AG04450 (cell line): ENCODE results near the gene ALKBH7. TPM values are rescaled to one million over a fixed set of nuclear protein-coding genes. Genes with fewer than 3 reads are reported as not detected.

Source experiments
- CTCF ChIA-PET: fragments of 300-600, 350-600 bp; formaldehyde crosslinking; extraction: SDS; loops from one replicate; lab custom pipeline; 2022; ENCODE audit warnings: antibody characterized with exemption, inconsistent platforms; lab: Charles Lee
- POLR2A ChIA-PET: fragments of 350-600 bp; formaldehyde crosslinking; extraction: SDS; loops from one replicate; lab custom pipeline; 2021; ENCODE audit warnings: antibody characterized with exemption, inconsistent platforms; lab: Yijun Ruan, JAX
- DNase-seq: peaks from one replicate; pipeline ENCODE4 v3.0.0-alpha.2; 2011; ENCODE audit warnings: low read depth, low spot score
- H3K27ac ChIP-seq: one replicate; pipeline ENCODE4 v1.5.1; 2012; ENCODE audit warnings: low read depth, low read length, control low read depth
- H3K27me3 ChIP-seq: one replicate; pipeline ENCODE4 v1.6.0; 2012; ENCODE audit warnings: low read length; ENCODE audit not compliant: control insufficient read depth, insufficient read depth
- H3K4me3 ChIP-seq: 2 replicates; pipeline ENCODE4 v1.5.1; 2011; ENCODE audit warnings: mild to moderate bottlenecking, low read depth, low read length, control low read depth
- H3K9me3 ChIP-seq: 2 replicates; pipeline ENCODE4 v1.5.1; 2012; ENCODE audit warnings: low read length; ENCODE audit not compliant: control insufficient read depth, insufficient read depth
- polyA plus RNA-seq: library from polyadenylated mRNA; depleted of rRNA; stranded (reverse); fragments of >200 nt; gene quantifications from 2 replicates; pipeline ENCODE4 v1.2.3, GENCODE V29; 2011; rRNA removed
- small RNA-seq: library from RNA; depleted of rRNA; stranded (forward); fragments of <200 nt; gene quantifications from one replicate; pipeline ENCODE3, GENCODE V24; 2012; ENCODE audit warnings: low read depth; ENCODE audit not compliant: insufficient read length
- TF ChIP-seq, protein P1 (sequence below): IDR thresholded peaks from 2 replicates; pipeline ENCODE4 v1.5.1; 2011; ENCODE audit warnings: low read depth, low read length, control low read depth, inconsistent platforms

The ALKBH7 gene
- polyA plus RNA-seq, 1 experiment, result 11.6 TPM

DNA sequence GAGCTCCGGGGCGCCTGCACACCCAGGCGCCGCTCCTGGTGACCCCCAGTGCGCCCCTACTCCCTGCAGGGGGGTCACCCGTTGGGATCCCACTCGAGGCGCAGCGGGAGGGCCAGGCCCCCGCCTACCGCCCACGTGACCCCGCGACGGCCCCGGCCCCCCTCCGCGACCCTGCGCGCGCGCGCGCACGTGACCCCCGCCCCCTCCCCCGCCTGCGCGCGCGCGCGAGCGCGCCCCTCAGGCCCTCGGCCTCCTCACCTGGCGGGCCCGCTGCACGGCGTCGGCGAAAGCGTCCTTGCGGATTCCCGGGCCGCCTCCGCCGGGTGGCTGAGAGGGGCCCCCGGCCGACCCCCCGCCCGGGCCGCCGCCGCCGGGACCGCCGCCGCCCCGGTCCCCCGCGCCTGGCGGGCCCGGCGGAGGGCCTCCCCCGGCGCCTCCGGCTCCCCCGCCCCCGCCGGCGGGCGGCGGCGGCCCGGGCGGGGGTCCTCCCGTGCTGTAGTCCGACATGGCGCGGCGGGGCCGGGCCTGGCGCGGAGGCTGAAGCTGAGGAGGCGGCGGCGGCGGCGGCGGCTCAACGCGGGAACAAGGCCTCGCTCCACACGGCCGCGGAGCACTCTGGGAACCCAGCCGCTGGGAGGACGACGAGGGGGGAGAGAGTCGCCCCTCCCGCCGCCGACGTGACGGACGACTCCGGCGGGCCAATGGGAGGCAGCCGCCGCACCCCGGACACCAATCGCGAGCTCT is 51.8 kb downstream of the ALKBH7 start, which contains the start of gene KHSRP:
KHSRP (minus strand) TSS at position 617 of the 744 bp plus-strand sequence; CDS start at position 507, 110 bp downstream.
- H3K27me3 ChIP-seq, result no peaks in the 10 kb centered on the region
- POLR2A ChIA-PET, result interaction anchor here (0.6 to 1.7 kb wide), 7 partner anchors 12 to 787 kb away, joined by 3 to 15 read pairs (median 5); partner anchors contain the start of genes ALKBH7 and GTF2F1
- H3K27ac ChIP-seq, result peak within 1 kb of the TSS; percentile 90
- TF ChIP-seq, protein P1, sequence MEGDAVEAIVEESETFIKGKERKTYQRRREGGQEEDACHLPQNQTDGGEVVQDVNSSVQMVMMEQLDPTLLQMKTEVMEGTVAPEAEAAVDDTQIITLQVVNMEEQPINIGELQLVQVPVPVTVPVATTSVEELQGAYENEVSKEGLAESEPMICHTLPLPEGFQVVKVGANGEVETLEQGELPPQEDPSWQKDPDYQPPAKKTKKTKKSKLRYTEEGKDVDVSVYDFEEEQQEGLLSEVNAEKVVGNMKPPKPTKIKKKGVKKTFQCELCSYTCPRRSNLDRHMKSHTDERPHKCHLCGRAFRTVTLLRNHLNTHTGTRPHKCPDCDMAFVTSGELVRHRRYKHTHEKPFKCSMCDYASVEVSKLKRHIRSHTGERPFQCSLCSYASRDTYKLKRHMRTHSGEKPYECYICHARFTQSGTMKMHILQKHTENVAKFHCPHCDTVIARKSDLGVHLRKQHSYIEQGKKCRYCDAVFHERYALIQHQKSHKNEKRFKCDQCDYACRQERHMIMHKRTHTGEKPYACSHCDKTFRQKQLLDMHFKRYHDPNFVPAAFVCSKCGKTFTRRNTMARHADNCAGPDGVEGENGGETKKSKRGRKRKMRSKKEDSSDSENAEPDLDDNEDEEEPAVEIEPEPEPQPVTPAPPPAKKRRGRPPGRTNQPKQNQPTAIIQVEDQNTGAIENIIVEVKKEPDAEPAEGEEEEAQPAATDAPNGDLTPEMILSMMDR, result no peak
- H3K9me3 ChIP-seq, result peaks cover 11% of the 10 kb centered on the region
- no peak for DNase-seq
- CTCF ChIA-PET, result no interaction called here
- H3K4me3 ChIP-seq, result peak within 1 kb of the TSS; percentile 96

Small RNA genes lying within 50 kb of the gene (small RNA-seq; reads per million reads assigned to genes)
- gene MIR6790, result not detected
- gene MIR6885, result 0.81 reads per million

Other genes starting within 250 kb of the ALKBH7 start
- not detected in 2 replicates for gene ACSBG2, start 237.1 kb upstream of the ALKBH7 start, polyA plus RNA-seq
- gene MLLT1, start 92.8 kb upstream of the ALKBH7 start, polyA plus RNA-seq, result 12.3 and 15.3 TPM in 2 replicates
- gene ACER1, start 39.2 kb upstream of the ALKBH7 start, polyA plus RNA-seq, result not detected in 2 replicates
- gene CLPP, start 11.3 kb upstream of the ALKBH7 start, polyA plus RNA-seq, result 34.5 and 50.9 TPM in 2 replicates
- 0.41 and 0.57 TPM in 2 replicates for gene PSPN, start 3.1 kb downstream of the ALKBH7 start, polyA plus RNA-seq
- gene GTF2F1, start 20.4 kb downstream of the ALKBH7 start, polyA plus RNA-seq, result 33.7 and 43.7 TPM in 2 replicates
- 57.0 and 66.7 TPM in 2 replicates for gene KHSRP, start 52.0 kb downstream of the ALKBH7 start, polyA plus RNA-seq
- gene SLC25A41, start 61.0 kb downstream of the ALKBH7 start, polyA plus RNA-seq, result not detected in 2 replicates
- 8.0 and 13.9 TPM in 2 replicates for gene SLC25A23, start 87.0 kb downstream of the ALKBH7 start, polyA plus RNA-seq
- not detected in 2 replicates for gene CRB3, start 91.5 kb downstream of the ALKBH7 start, polyA plus RNA-seq
- not detected in 2 replicates for gene DENND1C, start 109.0 kb downstream of the ALKBH7 start, polyA plus RNA-seq
- gene TUBB4A, start 129.5 kb downstream of the ALKBH7 start, polyA plus RNA-seq, result not detected in 2 replicates
- gene TNFSF9, start 158.2 kb downstream of the ALKBH7 start, polyA plus RNA-seq, result 0.14 and 0.16 TPM in 2 replicates
- gene CD70, start 218.4 kb downstream of the ALKBH7 start, polyA plus RNA-seq, result not detected in 2 replicates